ENCODE data around the gene MMP8. TPM values are rescaled to one million over a fixed set of nuclear protein-coding genes. Genes with fewer than 3 reads are reported as not detected.

Gene MMP8
- total RNA-seq, 1 experiment from 2014 or later, result not detected

GRCh38 chr11:102716527-102716926 is 8.2 kb downstream of the MMP8 start:
- H4K8ac ChIP-seq (replicated peaks; ENCODE audit: insufficient read length, low read depth, low read length), result no peak overlapping the region
- DNase-seq, result no peak
- no peak overlapping the region for H3K56ac ChIP-seq (ENCODE audit: insufficient read length, low read depth, low read length)
- H3K23me2 ChIP-seq (ENCODE audit: insufficient read length, low read depth, low read length, poor library complexity, severe bottlenecking), result no peaks in the 10 kb centered on the region
- H3K18ac ChIP-seq (ENCODE audit: insufficient read length, low read depth, low read length), result no peak overlapping the region
- no peak overlapping the region for H3K9ac ChIP-seq (ENCODE audit: extremely low read depth, insufficient read length, low read length)
- Mint-ChIP-seq H3K4me1 (peaks cover 4% of the 10 kb centered on the region in 2 experiments; a peak in 3 of 4 replicates), H3K27ac (no peak overlapping the region), H3K9me3 (0 out of 5 replicates have a peak, but pooled peaks cover 0 to 1% of the 10 kb centered on the region in 2 experiments), H3K36me3 (ENCODE audit: insufficient read depth in 1 of 3, low read depth in 3 of 3) (no peaks in the 10 kb centered on the region), H3K27me3 (ENCODE audit: low read depth) (no peaks in the 10 kb centered on the region), H3K4me3 (no peak overlapping the region)
- H4K5ac ChIP-seq (ENCODE audit: insufficient read length, low read depth, low read length), result no peak overlapping the region
- no peak overlapping the region for H2AK5ac ChIP-seq (ENCODE audit: insufficient read length, low read length)
- H2BK20ac ChIP-seq (ENCODE audit: low read depth, low read length, poor library complexity, severe bottlenecking), result no peak overlapping the region
- H3K9me3 ChIP-seq (ENCODE audit: control insufficient read depth, low read depth, low read length), result no peaks in the 10 kb centered on the region
- H4K91ac ChIP-seq (ENCODE audit: insufficient read length, low read depth, low read length), result no peak overlapping the region
- H3K4ac ChIP-seq (ENCODE audit: low read depth, low read length), result no peak overlapping the region
- no peak overlapping the region for H2BK120ac ChIP-seq (ENCODE audit: low read depth, low read length, poor library complexity, severe bottlenecking)
- no peak overlapping the region for H3K14ac ChIP-seq (ENCODE audit: insufficient read depth, low read length)
- H3K79me2 ChIP-seq (ENCODE audit: insufficient read depth, low read length), result no peaks in the 10 kb centered on the region
- no peaks in the 10 kb centered on the region for H3K4me1 ChIP-seq (ENCODE audit: insufficient read depth, low read length)
- H3T11ph ChIP-seq (ENCODE audit: low read length), result no peak overlapping the region
- no peak overlapping the region for H2BK15ac ChIP-seq (ENCODE audit: low read depth, low read length)
- no peak overlapping the region for H2BK12ac ChIP-seq (ENCODE audit: insufficient read length, low read depth, low read length)
- no CpG with 5 or more reads among the region's 1 CpG for WGBS (ENCODE audit: extremely low coverage, insufficient read length, low lambda C conversion rate)
- H2BK5ac ChIP-seq (ENCODE audit: insufficient read length, low read length), result no peak overlapping the region
- H2AFZ ChIP-seq (ENCODE audit: low read length), result no peak overlapping the region
- H3K79me1 ChIP-seq (ENCODE audit: insufficient read depth, low read depth, low read length, poor library complexity, severe bottlenecking), result no peaks in the 10 kb centered on the region
- no peaks in the 10 kb centered on the region for H4K20me1 ChIP-seq (ENCODE audit: control insufficient read depth, insufficient read depth, insufficient read length)
- no peak overlapping the region for H3K4me2 ChIP-seq (ENCODE audit: insufficient read depth, insufficient read length, low read length)
- TF ChIP-seq CTCF (conservative IDR thresholded peaks at IDR 0.05), result no peak
- H3K23ac ChIP-seq (ENCODE audit: insufficient read length, low read depth, low read length), result no peak overlapping the region
- no peaks in the 10 kb centered on the region for H3K27me3 ChIP-seq (ENCODE audit: insufficient read depth, low read length)
- no peak overlapping the region for H3K27ac ChIP-seq (ENCODE audit: insufficient read length, low read depth, low read length)
